HG03575 (cell line): ENCODE results near the gene TMEM141.
"Not testable (repeated sequence)": the region's sequence is repeated elsewhere in the genome, so short reads cannot be mapped to it uniquely, and the experiment has no call there.

ENCODE experiments used
- ATAC-seq: cut with Tn5 transposase; IDR thresholded peaks from one replicate; pipeline ENCODE4 v1.9.1; 2021; ENCODE audit not compliant: unreplicated experiment, insufficient number of reproducible peaks, low FRiP score; ENCODE audit errors: extremely low read depth

TMEM141 gene

DNA sequence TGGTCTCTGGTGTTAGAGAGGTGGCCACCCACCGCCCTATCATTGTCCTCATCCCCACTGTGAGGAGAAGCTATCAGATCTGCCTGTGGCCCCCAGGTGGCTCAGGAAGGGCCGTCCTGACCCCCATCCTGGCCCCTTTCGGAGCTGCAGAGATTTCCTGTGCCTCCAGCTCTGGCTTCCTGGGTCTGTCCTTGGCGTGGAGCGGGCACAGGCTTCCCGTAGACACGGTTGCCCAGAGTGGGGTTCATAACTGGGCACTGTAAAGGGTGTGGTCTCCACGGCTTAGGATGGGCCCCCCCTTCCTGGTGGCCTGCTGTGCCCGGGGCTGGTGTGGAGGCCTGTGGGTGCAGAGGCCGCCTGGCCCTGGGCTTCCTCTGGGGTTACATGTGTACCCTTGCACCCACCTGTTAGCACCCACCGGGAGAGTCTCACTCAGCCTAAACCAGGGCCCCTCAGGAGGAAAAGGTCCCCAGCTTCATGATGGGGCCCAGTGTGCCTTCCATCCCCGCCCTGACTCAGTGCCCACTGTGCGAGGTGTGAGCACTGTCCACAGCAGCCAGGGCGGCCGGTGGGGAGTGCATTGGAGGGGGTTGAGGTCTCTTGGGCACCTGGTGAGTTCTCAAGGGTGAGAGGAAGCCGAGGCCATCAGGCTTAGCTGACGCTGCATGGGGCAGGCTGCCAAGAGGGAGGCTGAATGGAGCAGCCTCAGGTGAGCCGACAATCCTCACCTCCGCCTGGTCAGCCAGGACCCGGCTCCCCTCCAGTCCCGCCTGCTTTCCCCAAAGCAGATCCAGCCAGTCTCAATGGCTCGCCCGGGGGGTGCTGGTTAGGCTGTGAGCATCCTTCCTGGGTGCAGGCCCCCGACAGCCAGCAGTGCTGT is 35.8 kb downstream of the TMEM141 start:
- no peak for ATAC-seq

DNA sequence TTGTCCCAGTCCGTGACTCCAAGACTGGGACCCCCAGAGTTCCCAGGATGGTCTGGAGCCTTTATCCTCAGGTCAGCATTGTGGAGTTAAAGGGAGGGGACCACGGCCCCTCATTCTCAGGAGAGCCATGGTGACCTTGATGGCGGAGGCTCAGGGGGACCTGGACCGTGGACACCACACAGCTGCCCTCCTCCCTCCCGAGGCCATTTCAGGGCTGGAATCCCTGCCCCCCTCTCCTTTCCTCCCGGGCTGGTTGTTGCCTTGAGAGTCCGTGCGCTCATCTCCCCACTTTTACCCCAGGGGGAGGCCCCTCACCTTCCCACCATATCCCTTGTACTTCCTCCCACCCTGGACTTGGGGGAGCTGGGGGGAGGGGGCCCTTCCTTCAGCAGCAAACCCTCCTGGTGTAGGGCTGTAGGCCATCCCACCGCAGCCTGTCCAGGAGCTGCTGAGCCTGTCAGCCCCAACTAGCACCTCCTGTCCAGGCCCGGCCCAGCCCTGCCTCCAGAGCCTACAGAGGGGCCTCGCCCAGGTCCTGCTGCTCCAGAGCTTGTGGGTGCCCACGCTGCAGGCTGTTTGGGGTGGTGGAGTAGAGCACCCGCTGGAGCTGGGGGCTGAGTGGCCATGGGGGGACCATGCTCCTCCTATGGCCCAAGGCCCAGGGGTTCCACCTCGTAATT is 36.8 kb downstream of the TMEM141 start:
- no peak for ATAC-seq

DNA sequence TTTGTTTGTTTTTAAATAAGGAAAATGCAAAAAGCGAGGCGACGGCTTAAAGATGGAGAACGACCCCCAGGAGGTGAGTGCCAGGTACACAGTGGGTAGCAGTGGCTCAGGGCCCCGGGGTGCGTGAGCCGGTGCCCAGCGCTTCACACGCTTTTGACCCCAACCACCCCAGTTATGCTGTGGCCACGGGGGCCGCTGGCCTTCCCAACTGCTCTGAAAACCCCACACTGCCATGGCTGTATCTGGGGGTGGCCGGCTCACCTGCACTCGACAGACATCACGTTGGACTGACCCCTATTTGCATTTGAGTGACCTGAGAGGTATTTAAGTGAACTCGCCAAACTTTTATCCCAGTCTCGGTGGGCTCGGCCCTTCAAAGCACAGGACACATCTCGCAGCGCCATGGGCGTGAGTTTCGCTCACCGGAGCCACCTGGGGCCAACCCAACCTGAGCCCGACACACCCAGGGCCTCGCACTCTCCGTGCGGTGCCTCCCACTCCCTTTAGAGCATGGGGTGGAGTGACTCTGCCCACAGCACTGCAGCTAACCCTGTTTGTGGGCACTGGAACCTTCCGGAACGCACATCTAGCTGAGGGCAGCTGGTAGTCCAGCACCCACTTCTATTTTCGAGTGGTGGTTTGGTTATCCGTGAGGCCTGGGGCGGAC is 37.5 kb downstream of the TMEM141 start:
- ATAC-seq: no peak

- no peak for ATAC-seq
Observed at GRCh38 chr9:136829412-136829811, 38.3 kb downstream of the TMEM141 start.

GRCh38 chr9:136829981-136830885 is 39.1 kb downstream of the TMEM141 start:
- no peak for ATAC-seq

GRCh38 chr9:136831002-136831719 is 40.0 kb downstream of the TMEM141 start:
- ATAC-seq: no peak

- no peak for ATAC-seq
Observed at GRCh38 chr9:136831720-136832104, 40.6 kb downstream of the TMEM141 start.

DNA sequence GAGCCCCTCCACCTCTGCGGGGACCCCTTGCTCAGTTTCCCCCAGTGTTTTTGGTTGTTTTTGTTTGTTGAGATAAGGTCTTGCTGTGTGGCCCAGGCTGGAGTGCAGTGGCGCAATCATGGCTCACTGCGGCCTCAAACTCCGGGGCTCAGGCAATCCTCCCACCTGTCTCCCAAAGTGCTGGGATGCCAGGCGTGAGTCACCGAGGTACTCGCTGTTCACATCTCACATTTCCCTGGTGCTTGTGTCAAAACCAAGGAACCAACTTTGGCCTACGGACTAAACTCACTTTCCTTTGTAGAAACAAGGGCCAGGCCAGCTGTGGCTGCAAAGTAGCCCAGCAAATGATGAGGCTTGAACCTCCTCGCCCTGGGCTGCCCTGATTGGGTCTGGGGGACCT is 41.4 kb downstream of the TMEM141 start:
- no peak for ATAC-seq

- not testable (repeated sequence) for ATAC-seq
Observed at GRCh38 chr9:136833381-136834048, 42.4 kb downstream of the TMEM141 start.

DNA sequence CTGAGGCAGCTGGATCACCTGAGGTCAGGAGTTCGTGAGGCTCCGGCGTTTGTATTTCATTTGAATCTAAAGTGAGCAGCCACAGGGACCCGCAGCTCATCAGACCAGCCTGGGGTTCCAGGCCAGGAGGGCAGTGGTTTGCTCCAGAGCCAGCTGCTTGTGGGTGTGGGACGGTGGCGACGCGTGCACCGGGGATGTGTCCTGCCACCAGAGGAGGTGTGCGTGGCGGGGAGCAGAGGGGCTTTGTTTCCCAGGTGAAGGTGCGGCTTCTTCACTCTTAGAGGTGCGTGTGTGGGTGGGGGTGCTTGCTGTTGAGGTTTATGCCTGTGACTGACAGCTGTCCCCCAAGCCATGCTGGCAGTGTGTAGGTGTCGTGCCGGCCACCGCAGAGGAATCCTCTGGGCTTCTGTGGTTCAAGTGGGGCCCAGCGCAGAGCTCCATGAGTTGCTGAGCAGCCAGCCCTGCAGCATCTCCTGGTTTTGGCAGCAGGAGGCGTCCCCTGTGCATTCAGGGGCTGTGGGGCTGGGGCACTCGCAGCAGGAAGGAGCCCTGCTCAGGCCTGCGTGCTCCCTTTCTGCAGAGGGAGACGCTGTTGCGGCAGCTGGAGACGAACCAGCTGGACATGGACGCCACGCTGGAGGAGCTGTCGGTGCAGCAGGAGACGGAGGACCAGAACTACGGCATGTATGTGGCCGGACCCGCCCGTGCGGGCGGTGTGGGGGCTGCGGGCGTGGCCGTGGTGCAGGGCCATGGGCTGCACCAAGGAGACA is 44.2 kb downstream of the TMEM141 start:
- ATAC-seq: no peak

DNA sequence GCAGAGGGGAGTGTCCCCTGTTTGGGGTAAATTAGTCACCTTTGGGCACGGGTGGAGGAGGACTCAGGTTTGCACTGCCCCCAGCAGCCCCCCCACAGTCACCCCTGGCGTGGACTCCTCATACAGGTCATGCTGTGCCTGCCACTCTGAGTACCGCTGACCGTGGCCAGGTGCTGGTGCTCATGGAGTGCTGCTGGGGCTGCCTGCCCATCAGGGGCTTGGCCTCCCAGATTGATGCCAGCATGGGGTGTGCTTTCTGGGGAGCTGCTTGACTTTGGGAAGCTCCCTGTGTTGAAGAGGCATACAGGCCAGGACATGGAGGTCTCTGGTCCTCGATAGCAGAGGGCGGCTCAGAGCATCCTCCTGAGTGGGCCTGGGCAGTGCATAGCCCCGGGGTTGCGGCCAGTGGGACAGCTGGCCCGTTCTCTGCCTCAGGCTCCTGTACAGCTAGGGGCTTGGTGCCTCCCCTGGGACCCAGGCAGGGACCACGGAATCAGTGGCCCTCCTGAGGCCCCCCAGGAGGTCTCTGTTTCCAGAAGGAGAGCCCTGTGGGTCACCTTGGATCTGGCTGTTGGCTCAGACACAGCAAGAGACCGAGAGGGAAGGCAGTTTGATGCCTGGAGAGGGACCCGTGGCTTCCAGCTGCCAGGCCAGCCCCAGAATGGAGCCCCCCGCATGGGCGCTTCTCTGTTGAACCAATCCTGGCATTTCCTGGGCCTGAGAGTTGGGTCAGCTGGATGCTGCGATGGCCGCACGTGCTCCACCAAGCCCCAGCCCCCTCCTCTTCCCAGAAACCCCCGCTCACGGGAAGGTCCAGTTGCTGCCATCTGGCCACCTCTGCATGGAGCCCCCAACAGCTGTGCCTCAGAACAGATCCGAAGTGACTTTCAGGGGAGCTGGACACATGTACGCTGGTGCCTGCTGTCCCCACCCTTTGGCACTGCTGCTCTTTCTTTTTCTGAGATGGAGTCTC is 45.1 kb downstream of the TMEM141 start:
- ATAC-seq: no peak

- no peak for ATAC-seq
Observed at GRCh38 chr9:136837146-136837855, 46.2 kb downstream of the TMEM141 start.

DNA sequence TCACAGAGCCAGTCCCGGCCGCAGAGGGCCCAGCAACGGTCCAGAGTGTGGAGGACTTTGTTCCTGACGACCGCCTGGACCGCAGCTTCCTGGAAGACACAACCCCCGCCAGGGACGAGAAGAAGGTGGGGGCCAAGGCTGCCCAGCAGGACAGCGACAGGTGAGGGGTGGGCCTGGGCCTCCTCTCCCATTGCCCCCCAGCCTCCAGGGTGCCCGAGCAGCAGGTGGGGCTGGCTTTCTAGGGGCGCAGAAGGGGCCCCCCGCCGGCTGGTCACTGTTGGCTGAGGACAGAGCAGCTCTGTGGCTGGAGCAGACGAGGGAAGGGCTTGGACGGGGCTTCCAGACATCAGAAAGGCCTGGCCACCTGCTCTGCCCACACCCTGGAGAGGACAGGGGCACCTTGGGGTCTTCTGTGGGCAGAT is 46.7 kb downstream of the TMEM141 start:
- not testable (repeated sequence) for ATAC-seq

GRCh38 chr9:136838314-136839228 is 47.4 kb downstream of the TMEM141 start:
- no peak for ATAC-seq
